Measurements from ENCODE around the gene EVX2. TPM values are rescaled to one million over a fixed set of nuclear protein-coding genes. Genes with fewer than 3 reads are reported as not detected.

Gene EVX2
- total RNA-seq, 1 experiment from 2014 or later: not detected

GRCh38 chr2:176071330-176072291, 12.2 kb downstream of the EVX2 start:
- DNase-seq (ENCODE audit: extremely low read depth, low read depth): no peak

GRCh38 chr2:176068419-176068832, 15.3 kb downstream of the EVX2 start:
- no peak for DNase-seq (ENCODE audit: extremely low read depth, low read depth)

GRCh38 chr2:176067589-176068418, 16.0 kb downstream of the EVX2 start:
- no peak for DNase-seq (ENCODE audit: extremely low read depth, low read depth)

GRCh38 chr2:176066645-176067588, 16.8 kb downstream of the EVX2 start:
- DNase-seq (ENCODE audit: extremely low read depth, low read depth): no peak

- DNase-seq (ENCODE audit: extremely low read depth, low read depth): no peak
Measured at GRCh38 chr2:176063958-176064357, 19.8 kb downstream of the EVX2 start.

- no peak for DNase-seq (ENCODE audit: extremely low read depth, low read depth)
Measured at GRCh38 chr2:176056406-176056805, 27.4 kb downstream of the EVX2 start.

- DNase-seq (ENCODE audit: extremely low read depth, low read depth): no peak
Measured at GRCh38 chr2:176039375-176039774, 44.4 kb downstream of the EVX2 start.

GRCh38 chr2:176038694-176039093, 45.1 kb downstream of the EVX2 start:
- no peak for DNase-seq (ENCODE audit: extremely low read depth, low read depth)

GRCh38 chr2:176035013-176035691, 48.6 kb downstream of the EVX2 start:
- no peak for DNase-seq (ENCODE audit: extremely low read depth, low read depth)

- no peak for DNase-seq (ENCODE audit: extremely low read depth, low read depth)
Measured at GRCh38 chr2:176027806-176028205, 56.0 kb downstream of the EVX2 start.

Other genes starting within 250 kb of the EVX2 start
- 20.8 and 24.0 TPM in 2 replicates for gene LNPK, start 81.7 kb downstream of the EVX2 start, total RNA-seq (2014; rRNA removed; shearing (Covaris generic))
- gene HOXD13, start 8.8 kb upstream of the EVX2 start, total RNA-seq (2014; rRNA removed; shearing (Covaris generic)): 4.7 and 5.2 TPM in 2 replicates
- 0.20 TPM in 1 of 2 replicates, not detected in the other for gene HOXD12, start 15.8 kb upstream of the EVX2 start, total RNA-seq (2014; rRNA removed; shearing (Covaris generic))
- not detected in 2 replicates for gene HOXD11, start 23.3 kb upstream of the EVX2 start, total RNA-seq (2014; rRNA removed; shearing (Covaris generic))
- gene HOXD10, start 32.8 kb upstream of the EVX2 start, total RNA-seq (2014; rRNA removed; shearing (Covaris generic)): 0.25 TPM in 1 of 2 replicates, not detected in the other
- gene HOXD9, start 38.8 kb upstream of the EVX2 start, total RNA-seq (2014; rRNA removed; shearing (Covaris generic)): not detected in 2 replicates
- 11.7 and 13.9 TPM in 2 replicates for gene HOXD8, start 45.7 kb upstream of the EVX2 start, total RNA-seq (2014; rRNA removed; shearing (Covaris generic))
- gene HOXD4, start 67.6 kb upstream of the EVX2 start, total RNA-seq (2014; rRNA removed; shearing (Covaris generic)): not detected in 2 replicates
- gene HOXD3, start 73.3 kb upstream of the EVX2 start, total RNA-seq (2014; rRNA removed; shearing (Covaris generic)): not detected in 2 replicates
- not detected in 2 replicates for gene HOXD1, start 104.7 kb upstream of the EVX2 start, total RNA-seq (2014; rRNA removed; shearing (Covaris generic))
- gene MTX2, start 185.5 kb upstream of the EVX2 start, total RNA-seq (2014; rRNA removed; shearing (Covaris generic)): 39.5 and 44.1 TPM in 2 replicates

All from NCI-H460 (cell line).